Measurements from ENCODE around the gene POLK.
"Not testable (repeated sequence)": the region's sequence is repeated elsewhere in the genome, so short reads cannot be mapped to it uniquely, and the experiment has no call there.

The POLK gene

DNA sequence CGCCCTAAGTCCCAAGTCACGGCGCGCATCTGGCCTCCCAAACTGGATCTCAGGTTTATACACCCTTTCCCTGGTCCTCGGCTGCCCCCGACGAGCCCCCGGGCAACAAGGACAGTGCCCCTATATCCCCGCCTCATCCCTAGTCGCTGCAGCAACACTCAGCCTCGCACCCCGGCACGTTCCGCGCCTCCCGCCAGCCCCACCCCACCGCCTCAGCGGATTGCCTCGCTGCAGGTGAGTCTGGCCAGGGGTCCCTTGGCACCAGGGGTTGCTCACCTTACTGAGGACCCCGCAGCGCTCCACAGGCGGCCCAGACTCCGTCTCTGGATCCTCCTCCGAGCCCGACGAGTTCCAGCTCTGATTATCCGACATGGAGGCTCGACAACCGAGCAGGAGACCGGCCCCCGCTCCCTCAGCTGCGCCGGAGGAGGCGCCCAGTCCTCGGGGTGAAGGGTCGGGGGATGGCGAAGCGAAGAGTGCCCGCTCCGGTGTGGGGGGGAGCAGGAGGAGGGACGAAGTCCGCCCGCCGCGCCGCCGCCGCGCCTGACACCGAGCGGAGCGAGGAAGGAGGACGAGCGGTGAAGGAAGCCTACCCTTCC is 756 bp upstream of the POLK start:
- peak; percentile 93 for DNase-seq

DNA sequence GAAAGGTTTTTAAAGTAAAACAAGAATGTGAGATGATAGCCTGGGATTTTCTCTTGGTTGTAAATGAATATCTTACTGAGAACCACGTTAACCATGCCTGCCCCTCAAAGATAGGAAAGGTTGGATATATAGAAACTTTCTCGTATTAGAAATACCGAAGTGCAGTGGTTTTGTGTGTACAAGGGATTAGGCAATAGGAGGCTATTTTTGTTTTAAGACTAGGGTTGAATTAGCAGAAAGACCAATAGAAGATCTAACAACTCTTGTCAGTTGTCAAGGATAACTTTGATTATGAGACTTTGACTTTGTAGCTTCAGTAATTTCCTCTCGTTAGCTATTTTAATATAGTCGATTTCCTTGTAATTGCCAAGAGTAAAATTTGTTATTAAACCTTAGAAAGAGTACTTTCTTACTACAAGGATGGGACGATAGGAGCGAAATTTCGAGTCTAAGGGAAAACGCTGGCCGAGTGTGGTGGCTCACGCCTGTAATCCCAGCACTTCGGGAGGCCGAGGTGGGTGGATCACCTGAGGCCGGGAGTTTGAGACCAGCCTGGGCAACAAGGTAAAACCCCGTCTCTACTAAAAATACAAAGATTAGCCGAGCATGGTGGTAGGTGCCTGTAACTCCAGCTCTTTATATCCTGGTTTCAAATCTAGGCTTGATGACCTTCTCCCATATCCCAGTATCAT is 838 bp downstream of the POLK start:
- DNase-seq: no peak

DNA sequence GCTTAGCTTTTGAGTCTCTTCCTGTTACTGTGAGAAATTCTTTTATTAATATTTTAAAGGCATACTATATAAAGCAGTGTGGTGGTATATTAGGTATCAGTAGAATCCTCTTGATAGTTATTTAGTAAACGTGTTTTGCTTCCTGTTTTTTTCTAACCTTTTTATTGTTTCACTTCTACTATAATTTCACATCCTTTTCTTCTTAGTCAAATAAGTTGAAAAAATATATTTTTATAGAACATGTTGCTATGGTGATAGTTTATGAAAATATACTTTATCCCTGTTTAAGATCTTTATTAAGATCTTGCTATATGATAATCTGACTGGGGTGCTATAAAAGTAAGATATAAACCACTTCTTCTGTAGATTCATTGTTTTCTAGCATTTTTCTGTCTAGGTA is 2.1 kb downstream of the POLK start:
- DNase-seq: no peak

DNA sequence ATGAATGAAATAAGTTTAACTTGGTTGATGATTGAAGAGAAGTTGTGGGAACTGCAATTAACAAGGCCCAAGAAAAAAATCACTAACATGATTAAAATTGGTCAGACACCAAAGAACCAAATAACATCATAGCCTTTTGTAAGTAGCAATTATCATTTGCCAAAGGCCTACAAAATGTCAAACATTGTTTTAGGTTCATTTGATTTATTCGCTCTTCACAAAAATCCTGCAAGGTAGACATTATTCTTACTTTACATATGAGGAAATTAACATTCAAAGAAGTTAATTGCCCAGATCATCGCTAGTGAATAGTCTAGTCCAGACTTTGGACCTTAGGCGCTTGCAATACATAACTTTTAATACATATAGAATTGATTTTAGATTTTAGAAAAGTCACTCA is 2.6 kb downstream of the POLK start:
- no peak for DNase-seq

DNA sequence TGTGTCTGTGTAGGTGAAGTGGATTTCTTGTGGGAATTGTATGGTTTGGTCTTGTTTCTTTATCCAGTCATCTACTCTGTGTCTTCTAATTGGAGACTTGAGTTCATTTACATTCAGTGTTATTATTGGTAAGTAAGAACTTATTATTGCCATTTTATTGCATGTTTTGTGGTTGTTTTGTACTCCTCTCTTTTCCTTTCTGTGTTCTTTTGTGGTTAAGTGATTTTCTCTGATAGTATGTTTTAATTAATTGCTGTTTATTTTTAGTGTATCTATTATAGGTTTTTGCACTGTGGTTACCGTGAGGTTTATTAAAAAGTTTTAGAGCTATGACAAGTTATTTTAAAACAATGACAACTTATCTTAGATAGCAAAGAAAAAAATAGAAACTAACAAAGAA is 8.1 kb downstream of the POLK start:
- no peak for DNase-seq

DNA sequence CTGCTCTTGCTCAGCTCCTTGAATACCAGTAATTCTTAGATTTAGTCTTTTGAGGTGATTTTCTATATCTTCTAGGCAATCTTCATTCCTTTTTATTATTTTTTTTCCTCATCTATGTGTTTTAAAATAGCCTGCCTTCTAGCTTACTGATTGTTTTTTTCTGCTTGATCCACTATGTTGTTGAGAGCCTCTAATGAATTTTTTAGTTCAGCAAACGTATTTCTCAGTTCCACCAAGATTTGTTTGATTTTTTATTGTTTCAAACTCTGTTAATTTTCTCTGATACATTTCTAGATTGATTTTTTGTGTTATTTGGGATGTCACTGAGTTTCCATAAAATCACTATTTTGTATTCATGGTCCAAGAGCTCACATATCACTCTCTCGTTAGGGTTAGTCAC is 9.5 kb downstream of the POLK start:
- DNase-seq: no peak

DNA sequence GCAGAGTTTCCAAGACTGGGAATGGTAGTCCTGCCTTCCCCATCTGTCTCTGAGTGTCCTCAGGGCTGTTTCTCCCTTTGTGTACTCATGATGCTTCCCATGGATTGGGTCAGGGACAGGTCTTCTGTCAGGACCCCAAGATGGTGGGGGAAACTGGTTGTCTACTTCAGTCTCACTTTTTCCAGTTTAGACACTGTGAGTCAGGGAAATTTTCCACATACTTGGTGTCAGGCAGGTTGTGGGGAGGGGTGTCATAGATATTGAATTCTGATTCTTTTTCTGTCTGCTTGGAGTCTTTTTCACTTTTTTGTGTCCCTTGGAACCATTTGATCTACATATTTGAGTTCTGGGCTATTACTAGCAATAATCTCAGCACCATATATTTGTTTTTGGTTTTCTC is 10.3 kb downstream of the POLK start:
- DNase-seq: no peak

DNA sequence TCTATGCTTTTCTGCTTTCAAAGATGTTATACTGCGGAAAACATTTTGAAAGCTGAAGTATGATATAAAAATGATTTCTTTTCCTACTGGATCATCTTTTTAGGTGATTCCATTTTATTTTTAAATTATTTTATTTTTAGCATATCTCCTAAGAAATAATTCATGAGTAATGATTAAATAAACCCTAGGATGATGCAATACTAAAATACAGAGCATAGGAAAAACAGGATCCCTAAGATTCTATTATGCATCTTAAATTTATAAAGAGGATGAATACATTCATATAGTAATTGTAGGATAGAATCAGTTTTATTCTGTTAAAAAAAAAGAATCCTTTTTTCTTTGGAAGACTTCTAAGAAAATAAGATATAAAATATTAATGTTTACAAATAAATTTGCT is 10.9 kb downstream of the POLK start:
- DNase-seq: no peak

DNA sequence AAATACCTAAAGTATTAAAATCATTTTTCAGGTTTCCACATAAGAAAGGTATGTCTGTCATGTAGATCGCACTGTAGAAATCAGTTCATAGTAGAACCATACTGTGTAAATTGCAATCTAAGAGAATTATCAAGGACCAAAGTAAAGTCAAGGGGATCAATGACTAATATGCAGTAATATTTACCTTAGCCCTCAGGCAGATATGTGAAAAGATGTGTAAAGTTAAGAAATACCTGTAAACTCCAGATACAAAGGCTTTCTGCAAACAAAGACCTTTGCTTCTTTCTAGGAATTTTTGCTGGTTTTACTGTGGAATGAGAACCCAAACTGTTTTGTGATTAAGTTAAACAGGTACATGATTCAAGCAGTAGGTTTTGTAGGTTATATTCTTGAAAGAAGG is 11.6 kb downstream of the POLK start:
- DNase-seq: no peak

DNA sequence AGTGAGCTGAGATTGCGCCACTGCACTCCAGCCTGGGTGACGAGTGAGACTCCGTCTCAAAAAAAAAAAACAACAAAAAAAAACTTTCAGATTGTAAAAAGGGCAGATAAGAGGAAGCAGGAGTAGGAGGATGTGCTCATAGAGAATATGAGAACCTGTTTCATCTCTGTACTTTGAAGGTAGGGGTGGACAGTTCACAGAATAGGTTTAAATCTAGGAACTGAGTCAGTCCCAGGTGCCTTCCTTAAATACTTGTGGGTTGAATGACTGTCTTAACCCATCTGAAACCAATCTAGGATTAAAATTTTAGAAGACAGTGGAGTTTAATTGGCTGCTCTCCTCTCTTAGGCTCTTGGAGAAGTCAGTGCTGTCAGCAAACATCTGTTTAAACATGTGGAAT is 12.4 kb downstream of the POLK start:
- DNase-seq: no peak

DNA sequence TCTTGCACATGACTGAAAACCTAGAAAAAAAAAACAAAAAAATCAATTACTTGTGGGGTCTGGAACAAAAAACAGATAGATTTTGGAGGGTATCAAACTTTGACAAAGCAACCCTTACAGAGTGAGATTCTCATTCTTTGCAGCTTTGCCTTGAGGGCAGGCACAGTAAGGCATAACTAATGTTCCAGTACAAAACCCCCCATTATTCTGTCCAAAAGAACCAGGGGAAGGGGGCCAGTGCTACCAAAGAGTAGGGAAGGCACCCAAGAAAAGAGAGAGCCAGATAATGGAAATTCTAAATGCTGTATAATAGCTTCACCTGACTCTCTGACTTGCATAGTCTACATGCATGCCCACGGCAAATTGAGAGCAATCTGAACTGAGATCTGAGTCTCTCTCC is 12.9 kb downstream of the POLK start:
- no peak for DNase-seq

DNA sequence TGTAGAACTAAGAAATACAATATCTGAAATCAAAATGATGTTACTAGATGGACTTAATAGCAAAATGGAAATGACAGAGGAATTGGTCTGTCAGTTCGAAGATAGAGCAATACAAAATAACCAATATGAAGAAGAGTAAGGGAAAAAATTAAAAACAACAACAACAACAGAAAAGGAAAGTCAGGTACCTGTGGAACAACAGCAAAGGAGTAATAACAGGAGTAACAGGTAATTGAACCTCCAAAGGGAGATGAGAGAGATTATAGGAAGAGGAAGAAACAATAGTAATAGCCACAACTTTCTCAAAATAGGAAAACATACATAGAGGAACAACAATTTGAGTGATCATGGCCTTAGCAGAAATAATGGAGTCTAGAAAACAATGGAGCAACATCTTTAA is 13.7 kb downstream of the POLK start:
- no peak for DNase-seq

DNA sequence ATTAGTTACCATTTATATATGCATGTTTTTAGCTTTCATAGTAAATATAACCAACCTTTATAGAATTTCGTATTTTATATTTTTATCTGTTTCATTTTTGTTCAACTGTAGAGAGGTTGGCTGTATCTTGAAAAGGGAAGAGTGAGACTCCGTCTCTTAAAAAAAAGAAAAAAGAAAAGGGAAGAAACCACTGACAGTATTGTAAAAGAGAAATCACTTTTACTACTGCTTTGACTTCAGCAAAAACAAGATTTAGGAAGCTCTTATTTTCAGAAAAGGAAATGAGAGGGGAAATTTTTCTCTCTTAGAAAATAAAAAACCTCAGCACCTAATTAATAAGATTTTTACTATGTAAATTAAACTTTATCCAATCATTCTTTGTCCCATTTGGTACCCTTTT is 14.4 kb downstream of the POLK start:
- DNase-seq: no peak

DNA sequence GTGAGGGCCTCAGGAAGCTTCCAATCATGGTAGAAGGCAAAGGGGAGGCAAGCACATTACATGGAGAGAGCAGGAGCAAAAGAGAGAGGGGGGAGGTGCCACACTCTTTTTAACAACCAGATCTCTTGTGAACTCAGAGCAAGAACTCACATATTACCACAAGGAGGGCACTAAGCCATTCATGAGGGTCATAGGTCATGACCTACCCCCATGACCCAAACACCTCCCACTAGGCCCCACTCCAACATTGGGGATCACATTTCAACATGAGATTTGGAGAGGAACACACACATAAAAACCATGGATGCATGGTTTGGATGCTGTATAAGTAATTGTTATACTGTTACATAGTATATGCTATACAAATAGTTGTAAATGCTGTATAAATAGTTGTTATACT is 17.5 kb downstream of the POLK start:
- DNase-seq: no peak

DNA sequence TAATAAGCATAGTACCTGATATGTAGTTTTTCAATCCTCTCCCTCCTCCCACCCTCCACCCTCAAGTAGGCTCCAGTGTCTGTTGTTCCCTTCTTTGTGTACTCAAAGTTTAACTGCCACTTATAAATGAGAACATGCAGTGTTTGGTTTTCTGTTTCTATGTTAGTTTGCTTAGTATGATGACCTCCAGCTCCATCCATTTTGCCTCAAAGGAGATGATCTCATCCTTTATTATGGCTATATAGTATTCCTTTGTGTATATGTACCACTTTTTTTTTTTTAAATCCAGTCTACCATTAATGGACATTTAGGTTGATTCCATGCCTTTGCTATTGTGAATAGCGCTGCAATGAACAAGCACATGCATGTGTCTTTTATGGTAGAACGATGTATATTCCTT is 20.5 kb downstream of the POLK start:
- DNase-seq: no peak

DNA sequence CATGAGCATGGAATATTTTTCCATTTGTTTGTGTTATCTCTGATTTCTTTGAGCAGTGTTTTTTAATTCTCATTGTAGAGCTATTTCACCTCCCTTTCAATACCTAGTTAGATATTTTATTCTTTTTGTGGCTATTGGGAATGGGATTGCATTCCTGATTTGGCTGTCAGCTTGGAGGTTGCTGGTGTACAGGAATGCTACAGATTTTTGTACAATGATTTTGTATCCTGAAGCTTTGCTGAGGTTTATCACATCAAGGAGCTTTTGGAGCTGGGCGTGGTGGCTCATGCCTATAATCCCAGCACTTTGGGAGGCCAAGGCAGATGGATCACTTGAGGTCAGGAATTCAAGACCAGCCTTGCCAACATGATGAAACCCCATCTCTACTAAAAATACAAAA is 22.0 kb downstream of the POLK start:
- not testable (repeated sequence) for DNase-seq

DNA sequence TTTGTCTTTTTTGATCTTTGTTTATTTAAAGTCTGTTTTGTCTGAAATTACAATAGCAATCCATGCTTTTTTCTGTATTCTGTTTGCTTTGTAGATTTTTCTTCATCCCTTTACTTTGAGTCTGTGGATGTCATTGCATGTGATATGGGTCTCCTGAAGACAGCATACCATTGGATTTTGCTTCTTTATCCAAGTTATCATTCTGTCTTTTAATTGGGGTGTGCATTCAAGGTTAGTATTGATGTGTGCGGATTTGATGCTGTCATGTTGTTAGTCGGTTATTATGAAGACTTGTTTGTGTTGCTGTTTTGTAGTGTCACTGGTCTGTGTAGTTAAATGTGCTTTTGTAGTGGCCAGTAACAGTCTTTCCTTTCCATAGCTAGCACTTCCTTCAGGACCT is 23.0 kb downstream of the POLK start:
- no peak for DNase-seq

DNA sequence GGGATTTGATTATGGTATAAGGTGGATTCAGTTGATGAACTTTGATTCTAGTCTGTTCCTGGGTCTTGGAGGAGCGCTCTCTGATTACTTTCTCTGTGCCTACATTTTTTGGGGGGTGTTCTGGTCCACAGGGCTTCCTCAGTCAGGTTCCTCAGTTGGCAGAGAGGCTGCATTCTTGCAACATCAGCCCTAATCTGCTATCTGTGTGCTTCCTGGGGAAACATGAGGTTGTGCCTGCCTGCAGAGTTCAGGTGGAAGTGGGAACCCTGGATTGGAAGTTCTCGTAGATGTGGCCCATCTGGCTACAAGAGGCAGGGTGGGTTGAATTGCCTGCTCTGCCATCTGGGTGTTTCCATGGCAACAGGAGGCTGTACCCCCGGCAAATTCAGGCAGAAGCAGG is 24.5 kb downstream of the POLK start:
- no peak for DNase-seq

DNA sequence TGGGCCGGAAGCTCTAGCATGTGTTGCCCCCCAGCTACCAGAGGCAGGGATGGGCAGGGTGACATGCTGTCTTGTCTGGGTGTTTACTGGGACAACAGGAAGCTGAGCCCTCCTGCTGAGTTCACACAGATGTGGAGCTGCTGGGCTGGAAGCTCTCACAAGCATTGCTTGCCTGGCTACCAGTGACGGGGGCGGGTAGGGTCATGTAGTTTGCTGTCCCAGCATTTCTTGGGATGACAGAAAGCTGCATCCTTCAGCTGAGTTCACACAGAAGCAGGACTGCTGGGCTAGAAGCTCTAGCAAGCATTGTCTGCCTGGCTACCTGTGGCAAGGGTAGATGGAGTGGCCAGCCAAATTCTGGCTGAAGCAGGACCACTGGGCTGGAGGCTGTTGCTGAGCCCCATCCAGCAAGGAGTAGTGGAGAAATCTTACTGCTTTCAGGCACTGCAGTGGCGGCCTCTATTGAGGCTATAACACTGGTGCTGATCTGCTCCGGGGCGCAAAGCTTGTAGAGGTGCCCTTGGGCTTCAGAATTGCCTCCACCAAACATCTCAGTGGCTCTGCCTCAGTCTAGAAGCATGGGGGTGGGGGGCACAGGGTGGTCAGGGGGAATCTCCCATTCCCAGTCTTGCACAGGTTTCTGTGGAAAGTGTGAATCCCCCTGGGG is 25.1 kb downstream of the POLK start:
- DNase-seq: no peak

DNA sequence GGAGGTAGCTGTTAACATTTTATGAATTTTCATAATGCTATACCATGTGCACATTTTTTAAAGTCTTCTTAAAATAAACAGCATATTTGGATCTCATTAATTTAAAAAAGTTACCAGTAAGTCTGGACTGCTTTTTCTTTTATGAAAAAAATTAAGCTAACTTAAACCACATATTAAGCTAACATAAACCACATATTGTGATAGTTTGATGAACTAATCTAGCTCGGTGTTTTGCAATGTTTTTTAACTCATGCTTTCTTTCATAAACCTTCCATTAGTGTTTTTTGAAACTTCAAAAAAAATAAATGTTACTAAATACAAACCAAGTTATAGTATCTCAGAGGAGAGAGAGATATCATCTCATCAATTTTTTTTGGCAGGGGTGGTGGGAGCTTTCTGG is 26.5 kb downstream of the POLK start:
- no peak for DNase-seq

DNA sequence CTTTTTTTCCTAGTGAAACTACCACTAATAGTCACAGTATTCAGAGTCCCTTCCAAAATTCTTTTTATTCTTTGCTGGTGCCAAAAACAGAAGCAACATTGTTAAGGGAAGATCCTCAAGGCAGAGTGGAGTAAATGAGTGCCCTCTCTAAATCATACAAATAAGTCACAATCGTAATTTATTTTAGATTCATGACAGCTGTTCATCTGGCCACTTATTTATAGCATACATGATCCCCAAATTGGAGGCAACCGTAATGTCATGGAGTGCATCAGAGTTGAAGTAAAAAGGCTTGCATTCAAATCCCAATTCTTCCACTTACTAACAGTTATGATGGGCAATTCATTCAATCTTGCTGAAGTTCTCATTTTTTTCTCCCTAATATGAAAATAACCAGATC is 33.4 kb downstream of the POLK start:
- DNase-seq: no peak

DNA sequence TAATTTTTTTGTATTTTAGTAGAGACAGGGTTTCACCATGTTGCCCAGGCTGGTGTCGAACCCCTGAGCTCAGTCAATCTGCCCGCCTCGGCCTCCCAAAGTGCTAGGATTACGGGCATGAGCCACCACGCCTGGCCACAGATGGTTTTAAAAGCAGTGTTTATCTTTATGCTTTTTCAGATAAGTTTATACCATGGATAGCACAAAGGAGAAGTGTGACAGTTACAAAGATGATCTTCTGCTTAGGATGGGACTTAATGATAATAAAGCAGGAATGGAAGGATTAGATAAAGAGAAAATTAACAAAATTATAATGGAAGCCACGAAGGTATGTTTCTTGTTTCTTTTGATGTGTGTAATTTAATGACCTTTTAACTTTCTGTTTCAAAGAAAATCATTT is 35.1 kb downstream of the POLK start:
- DNase-seq: no peak

DNA sequence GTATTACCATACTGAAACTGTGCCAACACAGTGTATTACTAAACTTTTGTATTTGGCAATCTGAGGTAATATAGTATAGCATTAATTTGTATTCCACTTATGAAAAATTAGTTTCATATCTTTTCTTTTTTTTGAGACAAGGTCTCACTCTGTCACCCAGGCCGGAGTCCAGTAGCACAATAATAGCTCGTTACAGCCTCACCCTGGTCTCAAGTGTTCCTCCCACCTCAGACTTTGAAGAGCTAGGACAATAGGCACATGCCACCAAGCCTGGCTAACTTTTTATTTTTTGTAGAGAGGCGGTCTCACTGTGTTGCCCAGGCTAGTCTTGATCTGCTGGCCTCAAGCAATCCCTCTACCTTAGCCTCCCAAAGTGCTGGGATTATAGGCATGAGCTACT is 36.1 kb downstream of the POLK start:
- DNase-seq: no peak

DNA sequence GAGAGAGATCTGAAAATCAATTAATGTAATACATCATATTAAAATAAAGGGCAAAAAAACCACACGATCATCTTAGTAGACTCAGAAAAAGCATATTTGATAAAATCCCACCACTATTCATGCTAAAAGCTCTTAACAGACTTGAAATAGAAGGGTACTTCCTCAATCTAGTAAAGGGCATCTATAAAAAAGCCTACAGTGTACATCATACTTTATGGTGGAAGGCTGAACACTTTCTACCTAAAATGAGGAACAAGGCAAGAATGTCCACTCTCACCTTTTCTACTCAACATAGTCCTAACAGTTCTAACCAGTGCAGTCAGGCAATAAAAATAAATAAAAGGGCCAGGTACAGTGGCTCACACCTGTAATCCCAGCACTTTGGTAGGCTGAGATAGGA is 38.9 kb downstream of the POLK start:
- no peak for DNase-seq

DNA sequence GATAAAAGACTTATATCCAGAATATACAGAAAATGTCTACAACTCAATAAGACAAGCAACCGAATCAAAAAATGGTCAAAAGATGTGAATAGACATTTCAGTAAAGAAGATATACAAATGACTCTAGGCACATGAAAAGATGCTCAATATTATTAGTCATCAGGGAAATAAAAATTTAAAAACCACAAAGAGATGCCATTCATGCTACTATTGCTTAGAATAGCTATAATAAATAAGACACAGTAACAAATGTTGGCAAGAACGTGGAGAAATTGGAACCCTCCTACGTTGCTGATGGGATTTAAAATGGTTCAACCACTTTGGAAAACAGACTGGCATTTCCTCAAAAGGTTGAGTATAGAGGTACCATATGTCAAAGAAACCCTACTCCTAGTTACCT is 39.8 kb downstream of the POLK start:
- no peak for DNase-seq

Data from retina (tissue), 1 donor.